Mesenchymal stem cell (in vitro differentiated cells and primary cell): ENCODE data around the gene WNT4.

Experiments used
- DNase-seq: peaks from one replicate; pipeline ENCODE4 v3.0.0-alpha.2; 2013
- H2AFZ ChIP-seq: one replicate; pipeline ENCODE4 v1.6.1; 2013; ENCODE audit warnings: low read depth, mild to moderate bottlenecking, control low read depth, inconsistent platforms, low read length, moderate library complexity
- H2AK5ac ChIP-seq: 2 replicates; pipeline ENCODE4 v1.6.1; 2013; ENCODE audit warnings: low read length, moderate library complexity, mild to moderate bottlenecking, inconsistent platforms; ENCODE audit not compliant: severe bottlenecking
- H2BK120ac ChIP-seq: one replicate; pipeline ENCODE4 v1.6.1; 2013; ENCODE audit warnings: low read depth, mild to moderate bottlenecking, inconsistent platforms, low read length, moderate library complexity
- H2BK12ac ChIP-seq, 2 experiments: one replicate each; pipeline ENCODE4 v1.6.1; 2013; ENCODE audit warnings: inconsistent platforms in 2 of 2, low read length in 2 of 2, mild to moderate bottlenecking in 2 of 2, moderate library complexity in 2 of 2, control low read depth in 1 of 2
- H2BK15ac ChIP-seq: one replicate; pipeline ENCODE4 v1.6.1; 2013; ENCODE audit warnings: mild to moderate bottlenecking, low read depth, inconsistent platforms; ENCODE audit not compliant: poor library complexity, severe bottlenecking
- H2BK5ac ChIP-seq: 2 replicates; pipeline ENCODE4 v1.6.1; 2013; ENCODE audit warnings: low read depth, mild to moderate bottlenecking, low read length, control low read depth, inconsistent platforms; ENCODE audit not compliant: poor library complexity, severe bottlenecking
- H3K14ac ChIP-seq, 2 experiments: one replicate each; pipeline ENCODE4 v1.6.1; 2013; ENCODE audit warnings: inconsistent platforms in 2 of 2, low read length in 2 of 2, control low read depth in 1 of 2, mild to moderate bottlenecking in 1 of 2, moderate library complexity in 1 of 2
- H3K18ac ChIP-seq, 2 experiments: one replicate each; pipeline ENCODE4 v1.6.1; 2013; ENCODE audit warnings: inconsistent platforms in 2 of 2, low read length in 2 of 2, control low read depth in 1 of 2, low read depth in 1 of 2, mild to moderate bottlenecking in 1 of 2
- H3K23ac ChIP-seq, 2 experiments: one replicate each; pipeline ENCODE4 v1.6.1; 2013; ENCODE audit warnings: inconsistent platforms in 2 of 2, low read length in 2 of 2, mild to moderate bottlenecking in 2 of 2, moderate library complexity in 2 of 2, control low read depth in 1 of 2
- H3K27ac ChIP-seq: 2 replicates; pipeline ENCODE4 v1.5.1; 2013; ENCODE audit warnings: mild to moderate bottlenecking, moderate library complexity, low read length, control low read depth, inconsistent platforms; ENCODE audit not compliant: poor library complexity, severe bottlenecking
- H3K27me3 ChIP-seq, 2 experiments: 2 replicates each; pipeline versions ENCODE4 v1.6.1 to v1.7.0; 2013; ENCODE audit warnings: low read length in 2 of 2, mild to moderate bottlenecking in 2 of 2, moderate library complexity in 2 of 2, control low read depth in 1 of 2, inconsistent platforms in 1 of 2; ENCODE audit not compliant: control insufficient read depth in 1 of 2, insufficient read depth in 1 of 2
- H3K36me3 ChIP-seq, 2 experiments: 2 replicates each; pipeline versions ENCODE4 v1.6.1 to v1.7.0; 2013; ENCODE audit warnings: low read length in 2 of 2, control low read depth in 1 of 2, inconsistent platforms in 1 of 2, low read depth in 1 of 2, mild to moderate bottlenecking in 1 of 2; ENCODE audit not compliant: insufficient read depth in 2 of 2, control insufficient read depth in 1 of 2
- H3K4ac ChIP-seq, 2 experiments: one replicate each; pipeline ENCODE4 v1.6.1; 2013; ENCODE audit warnings: inconsistent platforms in 2 of 2, low read length in 2 of 2, mild to moderate bottlenecking in 2 of 2, moderate library complexity in 2 of 2, control low read depth in 1 of 2, low read depth in 1 of 2
- H3K4me1 ChIP-seq: 2 replicates; pipeline ENCODE4 v1.6.1; 2013; ENCODE audit warnings: low read depth, low read length, control low read depth; ENCODE audit not compliant: control insufficient read depth, insufficient read depth
- H3K4me2 ChIP-seq: 2 replicates; pipeline ENCODE4 v1.6.1; 2013; ENCODE audit warnings: low read length, mild to moderate bottlenecking, inconsistent platforms; ENCODE audit not compliant: poor library complexity, severe bottlenecking
- H3K4me3 ChIP-seq, 2 experiments: 2 replicates each; pipeline versions ENCODE4 v1.5.1 to v1.7.0; 2013; ENCODE audit warnings: low read length in 2 of 2, mild to moderate bottlenecking in 2 of 2, control low read depth in 1 of 2, low read depth in 1 of 2; ENCODE audit not compliant: insufficient read depth in 1 of 2
- H3K79me1 ChIP-seq: replicated peaks from 2 replicates; pipeline ENCODE4 v1.6.1; 2013; ENCODE audit warnings: mild to moderate bottlenecking, control low read depth, low read length, inconsistent platforms; ENCODE audit not compliant: poor library complexity, severe bottlenecking
- H3K9ac ChIP-seq: 2 replicates; pipeline ENCODE4 v1.7.0; 2013; ENCODE audit warnings: mild to moderate bottlenecking, low read length, moderate library complexity
- H3K9me3 ChIP-seq: 2 replicates; pipeline ENCODE4 v1.7.0; 2013; ENCODE audit warnings: mild to moderate bottlenecking, low read length; ENCODE audit not compliant: control insufficient read depth
- H4K8ac ChIP-seq: one replicate; pipeline ENCODE4 v1.6.1; 2013; ENCODE audit warnings: inconsistent platforms, mild to moderate bottlenecking, low read length, moderate library complexity
- H4K91ac ChIP-seq: one replicate; pipeline ENCODE4 v1.6.1; 2013; ENCODE audit warnings: mild to moderate bottlenecking, low read length, inconsistent platforms
- WGBS: methylation state at CpG from one replicate; pipeline ENCODE4 v1.1.7; 2013; ENCODE audit warnings: mixed read lengths; 5-methylcytosine and 5-hydroxymethylcytosine counted together

The WNT4 gene

DNA sequence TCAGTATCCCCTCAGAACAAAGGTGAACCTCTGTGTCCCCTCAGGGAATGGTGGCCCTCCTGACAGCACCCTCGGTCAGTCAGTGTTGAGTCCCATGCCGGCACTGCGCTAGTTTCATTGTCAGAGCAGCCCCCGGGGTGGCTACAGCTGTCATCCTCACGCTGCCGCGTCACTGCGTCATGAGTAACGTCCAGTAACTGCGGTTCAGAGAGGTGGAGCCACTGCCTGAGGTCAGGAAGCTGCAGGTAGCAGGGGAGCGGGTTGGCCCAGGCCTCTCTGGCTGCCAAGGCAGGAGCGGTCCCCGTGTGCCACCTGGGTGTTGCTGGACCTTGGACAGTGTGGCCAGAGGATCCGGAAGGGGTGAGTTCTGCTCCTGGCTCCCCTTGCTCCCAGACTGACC, 20.2 kb upstream of the WNT4 start:
- no peak for DNase-seq
- Histone ChIP-seq H3K9ac (no peak overlapping the region), H2BK15ac (no peak overlapping the region), H2BK12ac (no peak overlapping the region), H3K79me1 (no peaks in the 10 kb centered on the region), H3K4me3 (no peak overlapping the region), H3K27me3 (peaks cover 47 to 62% of the 10 kb centered on the region in 2 experiments), H3K27ac (no peak overlapping the region), H2BK120ac (no peak overlapping the region), H3K18ac (no peak overlapping the region), H2AFZ (no peak overlapping the region), H3K14ac (peak overlapping the region in 1 of 2 experiments; percentile 94), H3K36me3 (no peaks in the 10 kb centered on the region), H3K4me1 (no peaks in the 10 kb centered on the region), H2BK5ac (no peak overlapping the region), H2AK5ac (no peak overlapping the region), H3K9me3 (no peaks in the 10 kb centered on the region), H3K23ac (no peak overlapping the region), H4K8ac (no peak overlapping the region), H4K91ac (no peak overlapping the region), H3K4ac (no peak overlapping the region), H3K4me2 (no peak overlapping the region)
- 90% methylated on average over 14 of the region's 14 CpGs for WGBS

DNA sequence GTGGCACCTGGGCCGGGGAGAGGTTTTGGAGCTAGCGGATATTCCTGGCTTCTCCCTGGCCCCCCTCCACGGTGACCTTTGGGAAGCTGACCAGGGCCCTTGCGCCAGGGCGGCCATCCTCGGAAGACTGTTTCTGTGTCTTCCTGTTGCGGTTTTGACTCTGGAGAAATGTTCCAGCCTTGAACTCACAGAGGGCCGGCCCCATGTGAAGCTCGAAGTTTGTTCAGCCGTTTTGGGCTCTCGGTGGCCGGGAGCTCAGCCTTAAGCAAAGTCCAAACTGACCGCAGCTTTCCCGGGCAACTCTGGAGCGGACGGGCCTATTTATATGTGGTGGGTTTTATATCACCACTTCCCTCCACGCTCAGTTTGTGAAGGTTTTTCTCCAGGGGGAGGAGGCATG, 17.0 kb upstream of the WNT4 start:
- Histone ChIP-seq H2AK5ac (no peak overlapping the region), H2BK12ac (no peak overlapping the region), H3K27me3 (peaks cover 38 to 63% of the 10 kb centered on the region in 2 experiments), H3K4me1 (no peaks in the 10 kb centered on the region), H2BK120ac (no peak overlapping the region), H4K91ac (no peak overlapping the region), H3K4me2 (no peak overlapping the region), H3K18ac (no peak overlapping the region), H3K14ac (no peak overlapping the region), H3K9me3 (no peaks in the 10 kb centered on the region), H3K4ac (no peak overlapping the region), H3K36me3 (no peaks in the 10 kb centered on the region), H2AFZ (no peak overlapping the region), H4K8ac (no peak overlapping the region), H3K9ac (no peak overlapping the region), H3K23ac (no peak overlapping the region), H2BK15ac (no peak overlapping the region), H3K79me1 (no peaks in the 10 kb centered on the region), H3K27ac (no peak overlapping the region), H3K4me3 (no peak overlapping the region), H2BK5ac (no peak overlapping the region)
- 88% methylated on average over 15 of the region's 17 CpGs for WGBS
- DNase-seq = no peak

DNA sequence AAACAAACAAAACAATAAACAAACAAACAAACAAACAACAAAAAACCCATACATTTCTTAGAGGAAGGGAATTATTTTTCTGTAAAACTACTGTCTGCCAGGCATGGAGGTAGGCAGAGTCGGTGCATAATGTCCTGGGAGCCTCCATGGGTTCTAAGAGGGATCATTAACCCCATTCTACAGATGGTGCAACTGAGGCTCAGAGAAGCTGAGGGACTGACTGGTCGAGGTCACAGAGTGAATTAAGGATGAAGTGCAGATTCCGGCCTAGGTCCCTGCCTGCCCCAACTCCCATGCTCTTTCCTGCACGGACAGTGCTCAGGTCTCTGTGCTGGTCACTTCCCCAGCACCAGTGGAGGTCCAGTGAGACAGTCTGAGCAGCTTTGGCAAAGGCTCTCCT, 15.8 kb upstream of the WNT4 start:
- H2AK5ac ChIP-seq = no peak overlapping the region
- H2BK5ac ChIP-seq = no peak overlapping the region
- H3K18ac ChIP-seq = no peak overlapping the region
- H3K27ac ChIP-seq = no peak overlapping the region
- H3K23ac ChIP-seq = no peak overlapping the region
- no peak overlapping the region for H3K4ac ChIP-seq
- no peak for DNase-seq
- H3K36me3 ChIP-seq = no peaks in the 10 kb centered on the region
- H3K4me3 ChIP-seq = no peak overlapping the region
- no peaks in the 10 kb centered on the region for H3K9me3 ChIP-seq
- peaks cover 44 to 65% of the 10 kb centered on the region in 2 experiments for H3K27me3 ChIP-seq
- no peak overlapping the region for H3K14ac ChIP-seq
- no peak overlapping the region for H4K8ac ChIP-seq
- H3K79me1 ChIP-seq = no peaks in the 10 kb centered on the region
- H2BK120ac ChIP-seq = no peak overlapping the region
- H2AFZ ChIP-seq = no peak overlapping the region
- no peak overlapping the region for H3K9ac ChIP-seq
- H4K91ac ChIP-seq = no peak overlapping the region
- H3K4me1 ChIP-seq = no peaks in the 10 kb centered on the region
- H3K4me2 ChIP-seq = no peak overlapping the region
- 87% methylated on average over 4 of the region's 4 CpGs for WGBS
- H2BK15ac ChIP-seq = no peak overlapping the region
- H2BK12ac ChIP-seq = no peak overlapping the region

DNA sequence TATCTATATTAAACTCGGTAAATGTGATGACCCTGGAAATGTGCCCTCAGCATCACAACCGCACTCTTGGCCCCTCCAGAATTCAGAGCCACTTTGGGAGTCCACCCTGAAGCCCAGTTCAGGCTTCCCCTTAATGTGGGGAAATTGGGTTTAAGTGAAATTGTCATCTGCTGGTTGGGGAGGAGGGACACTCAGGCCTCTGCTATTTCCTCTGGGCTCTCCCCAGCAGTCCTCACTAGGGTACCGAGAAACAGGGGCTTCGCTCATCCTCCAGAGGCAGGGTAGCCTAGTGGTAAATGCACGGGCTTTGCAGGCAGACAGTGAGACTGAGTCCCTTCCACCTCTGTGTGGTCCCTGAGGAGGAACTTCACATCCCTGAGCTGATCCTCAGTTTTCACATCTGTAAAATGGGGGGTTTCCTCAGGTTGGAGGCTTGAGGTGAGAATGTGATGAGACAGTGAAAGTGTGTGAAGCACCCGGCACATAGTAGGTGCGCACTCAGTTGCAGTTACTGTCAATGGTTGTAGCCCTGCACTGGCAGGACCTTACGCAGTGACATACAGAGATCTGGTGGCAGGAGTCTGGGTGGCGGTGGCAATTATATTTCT, 14.6 kb upstream of the WNT4 start:
- no peak overlapping the region for H3K14ac ChIP-seq
- H3K36me3 ChIP-seq = no peaks in the 10 kb centered on the region
- no peaks in the 10 kb centered on the region for H3K9me3 ChIP-seq
- no peak overlapping the region for H2BK15ac ChIP-seq
- no peak overlapping the region for H2AFZ ChIP-seq
- no peak overlapping the region for H2BK120ac ChIP-seq
- H3K4me3 ChIP-seq = no peak overlapping the region
- H3K4me2 ChIP-seq = no peak overlapping the region
- H3K4me1 ChIP-seq = no peaks in the 10 kb centered on the region
- no peak overlapping the region for H3K27ac ChIP-seq
- H3K23ac ChIP-seq = no peak overlapping the region
- WGBS = 97% methylated on average over 8 of the region's 9 CpGs
- H2AK5ac ChIP-seq = no peak overlapping the region
- no peaks in the 10 kb centered on the region for H3K79me1 ChIP-seq
- no peak overlapping the region for H3K4ac ChIP-seq
- DNase-seq = no peak
- no peak overlapping the region for H2BK5ac ChIP-seq
- no peak overlapping the region for H2BK12ac ChIP-seq
- H3K18ac ChIP-seq = no peak overlapping the region
- peaks cover 39 to 63% of the 10 kb centered on the region in 2 experiments for H3K27me3 ChIP-seq
- no peak overlapping the region for H4K91ac ChIP-seq
- no peak overlapping the region for H3K9ac ChIP-seq
- H4K8ac ChIP-seq = no peak overlapping the region
